ENCODE data around the gene PPIL6.
A peak's percentile ranks its signal among the peaks of the same experiment; 100 is the strongest.
"Not testable (repeated sequence)": the region's sequence is repeated elsewhere in the genome, so short reads cannot be mapped to it uniquely, and the experiment has no call there.

PPIL6 gene

GRCh38 chr6:109393886-109394281 lies 46.5 kb downstream of the PPIL6 start:
- no peak for DNase-seq (ENCODE audit: low spot score)

- DNase-seq (ENCODE audit: low spot score) = no peak
These were observed 47.1 kb downstream of the PPIL6 start for GRCh38 chr6:109393157-109393885.

GRCh38 chr6:109389650-109390274 lies 50.7 kb downstream of the PPIL6 start:
- DNase-seq (ENCODE audit: low spot score) = no peak

- DNase-seq (ENCODE audit: low spot score) = no peak
These were observed 52.2 kb downstream of the PPIL6 start for GRCh38 chr6:109388265-109388664.

GRCh38 chr6:109383438-109383940 lies 56.9 kb downstream of the PPIL6 start:
- DNase-seq (ENCODE audit: low spot score) = no peak

- peak; percentile 93 for DNase-seq (ENCODE audit: low spot score)
These were observed 57.6 kb downstream of the PPIL6 start for GRCh38 chr6:109382576-109383437.

GRCh38 chr6:109381747-109382575 lies 58.5 kb downstream of the PPIL6 start, which contains the start of gene CD164:
Gene CD164 (minus strand): TSS chr6:109382467. CDS start chr6:109382378, 89 bp downstream.
- peak; percentile 95 for DNase-seq (ENCODE audit: low spot score)

- no peak for DNase-seq (ENCODE audit: low spot score)
These were observed 59.2 kb downstream of the PPIL6 start for GRCh38 chr6:109381061-109381746.

- no peak for DNase-seq (ENCODE audit: low spot score)
These were observed 60.7 kb downstream of the PPIL6 start for GRCh38 chr6:109379711-109380110.

- no peak for DNase-seq (ENCODE audit: low spot score)
These were observed 62.7 kb downstream of the PPIL6 start for GRCh38 chr6:109377717-109378116.

GRCh38 chr6:109374326-109374892 lies 66.0 kb downstream of the PPIL6 start:
- no peak for DNase-seq (ENCODE audit: low spot score)

- no peak for DNase-seq (ENCODE audit: low spot score)
These were observed 66.7 kb downstream of the PPIL6 start for GRCh38 chr6:109373762-109374161.

GRCh38 chr6:109373331-109373730 lies 67.1 kb downstream of the PPIL6 start:
- no peak for DNase-seq (ENCODE audit: low spot score)

GRCh38 chr6:109372130-109372529 lies 68.3 kb downstream of the PPIL6 start:
- DNase-seq (ENCODE audit: low spot score) = no peak

GRCh38 chr6:109370792-109371191 lies 69.6 kb downstream of the PPIL6 start:
- DNase-seq (ENCODE audit: low spot score) = no peak

GRCh38 chr6:109370336-109370735 lies 70.1 kb downstream of the PPIL6 start:
- DNase-seq (ENCODE audit: low spot score) = no peak

- no peak for DNase-seq (ENCODE audit: low spot score)
These were observed 70.7 kb downstream of the PPIL6 start for GRCh38 chr6:109369728-109370127.

- not testable (repeated sequence) for DNase-seq (ENCODE audit: low spot score)
These were observed 75.9 kb downstream of the PPIL6 start for GRCh38 chr6:109364382-109365078.

GRCh38 chr6:109363753-109364152 lies 76.7 kb downstream of the PPIL6 start:
- no peak for DNase-seq (ENCODE audit: low spot score)
